Amniotic stem cell (primary cell): ENCODE data around the gene TTC7B.
"Not testable (repeated sequence)": the region's sequence is repeated elsewhere in the genome, so short reads cannot be mapped to it uniquely, and the experiment has no call there.

ENCODE experiments used
- DNase-seq: peaks from one replicate; lab custom pipeline; 2025; lab: John Stamatoyannopoulos, UW

The TTC7B gene

DNA sequence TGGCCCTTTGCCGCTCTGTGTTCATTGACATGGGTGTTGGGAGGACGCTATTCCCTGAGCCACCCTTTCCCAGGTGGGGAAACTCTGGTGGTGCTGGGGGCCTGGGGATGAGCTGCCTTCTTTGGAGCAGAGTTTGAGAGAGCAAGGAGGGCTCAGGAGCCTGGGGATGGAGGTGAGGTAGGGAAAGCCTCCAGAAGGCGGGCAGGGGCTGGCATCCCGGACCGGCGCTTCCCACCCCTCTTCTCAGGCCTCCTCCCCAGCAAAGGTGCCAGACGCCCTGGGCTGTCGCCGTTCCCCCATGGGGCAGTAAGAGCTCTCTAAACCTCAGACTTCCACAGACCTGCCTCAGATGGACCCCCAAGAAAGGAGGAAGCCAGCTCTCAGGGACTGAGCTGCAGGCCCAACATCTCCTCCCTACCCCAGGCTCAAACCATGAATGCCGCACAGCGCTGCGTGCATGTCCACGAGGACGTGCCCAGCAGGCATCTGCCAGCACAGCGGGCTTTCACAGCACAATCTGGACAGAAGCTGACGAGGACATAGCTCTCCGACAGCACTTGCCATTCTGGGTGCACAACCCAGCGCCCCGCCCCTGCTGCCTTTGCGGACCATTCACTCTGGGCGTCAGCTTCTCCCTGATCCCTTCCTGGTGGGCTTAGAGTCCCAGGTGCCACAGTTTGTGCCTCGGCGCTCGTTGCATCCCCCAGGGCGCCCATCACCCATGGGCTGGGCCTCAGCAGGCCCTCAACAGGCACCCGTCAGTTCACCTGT, 14.9 kb upstream of the TTC7B start:
- no peak for DNase-seq

GRCh38 chr14:90829677-90830076, 13.4 kb upstream of the TTC7B start:
- DNase-seq, result no peak

DNA sequence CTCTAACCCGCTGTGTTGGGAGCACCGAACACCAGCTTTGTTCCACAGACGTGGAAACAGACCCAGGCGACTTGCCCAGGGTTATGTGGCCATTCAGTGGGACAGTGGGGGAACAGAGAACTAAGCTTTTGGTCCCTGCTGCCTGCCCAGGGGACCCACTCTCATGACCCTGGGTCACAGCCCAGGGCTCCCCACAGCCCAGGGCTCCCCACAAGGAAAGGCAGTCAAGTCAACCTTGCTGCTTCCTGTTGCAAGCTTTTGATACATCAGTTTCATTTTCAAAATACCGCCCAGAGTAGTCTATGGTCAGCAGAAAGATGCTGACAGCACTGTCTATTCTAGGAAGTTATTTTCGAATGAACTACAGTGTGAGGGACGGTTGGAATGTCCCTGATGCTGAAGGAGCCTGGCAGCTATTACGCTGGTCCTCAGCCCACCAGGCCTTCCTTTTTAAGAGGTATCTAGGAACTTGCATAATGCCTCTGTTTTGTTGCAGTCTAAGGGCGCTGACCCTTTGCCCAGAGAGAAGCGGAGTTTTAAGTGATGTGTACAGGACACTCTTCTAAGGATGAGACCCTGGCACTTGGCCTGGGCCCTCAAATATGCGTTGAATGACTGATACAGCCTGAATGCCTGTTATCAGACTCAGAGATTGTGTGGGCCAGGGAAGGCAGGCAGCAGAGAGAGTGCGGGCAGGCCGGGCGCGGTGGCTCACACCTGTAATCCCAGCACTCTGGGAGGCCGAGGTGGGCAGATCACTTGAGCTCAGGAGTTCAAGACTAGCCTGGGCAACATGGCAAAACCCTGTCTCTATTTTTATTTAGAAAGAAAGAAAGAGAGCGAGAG, 12.6 kb upstream of the TTC7B start:
- DNase-seq, result no peak

GRCh38 chr14:90827919-90828610, 11.8 kb upstream of the TTC7B start:
- peak; percentile 85 for DNase-seq

DNA sequence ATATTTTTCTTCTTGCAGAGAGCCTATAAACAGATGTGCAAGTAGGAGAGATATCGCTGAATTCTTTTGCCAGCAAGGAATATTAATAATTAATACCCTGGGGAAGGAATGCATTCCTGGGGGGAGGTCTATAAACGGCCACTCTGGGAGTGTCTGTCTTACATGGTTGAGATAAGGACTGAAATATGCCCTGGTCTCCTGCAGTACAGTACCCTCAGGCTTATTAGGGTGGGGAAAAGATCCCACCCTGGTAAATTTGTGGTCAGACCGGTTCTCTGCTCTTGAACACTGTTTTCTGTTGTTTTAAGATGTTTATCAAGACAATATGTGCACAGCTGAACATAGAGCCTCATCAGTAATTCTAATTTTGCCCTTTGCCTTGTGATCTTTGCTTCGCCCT, 7.3 kb upstream of the TTC7B start:
- not testable (repeated sequence) for DNase-seq

DNA sequence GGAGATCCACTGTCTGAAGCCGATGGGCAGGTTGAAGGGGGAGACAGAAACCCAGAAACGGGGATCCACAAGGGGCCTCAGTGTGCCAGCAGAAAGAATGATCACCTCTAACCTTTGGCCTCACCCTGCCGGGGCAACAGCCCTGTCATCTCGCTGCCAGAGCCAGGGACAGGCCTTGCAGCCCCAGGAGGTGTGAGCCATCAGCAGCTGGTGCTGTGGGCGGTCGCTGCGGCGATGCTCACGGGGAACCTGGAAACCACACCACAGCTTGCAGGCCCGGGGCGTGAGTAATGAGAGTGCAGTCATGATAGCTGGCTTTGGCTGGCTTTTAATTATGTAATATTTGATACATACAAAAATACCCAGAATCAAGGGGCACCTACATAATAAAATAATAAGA, 4.7 kb upstream of the TTC7B start:
- DNase-seq, result no peak

- DNase-seq, result no peak
Measured at GRCh38 chr14:90819734-90820393, 3.6 kb upstream of the TTC7B start.

DNA sequence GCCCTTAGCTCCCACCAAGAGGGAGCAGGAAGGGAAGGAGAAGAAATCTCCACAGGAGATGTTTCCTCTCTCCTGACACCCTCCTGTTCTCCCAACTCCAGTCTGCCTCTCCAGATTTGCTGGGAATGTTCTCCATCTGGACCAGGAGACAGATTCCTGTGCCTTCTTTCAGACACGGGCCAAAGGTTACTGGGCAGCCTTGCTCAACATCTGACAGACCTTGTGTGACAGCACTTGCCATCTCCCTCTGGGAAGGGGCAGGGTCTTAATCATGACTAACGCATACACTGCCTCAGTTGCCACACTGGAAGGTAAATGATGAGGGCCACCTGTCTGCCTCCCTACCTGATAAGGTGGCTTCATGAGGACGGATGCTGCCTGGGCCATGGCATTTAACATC, 2.5 kb upstream of the TTC7B start:
- DNase-seq, result no peak

DNA sequence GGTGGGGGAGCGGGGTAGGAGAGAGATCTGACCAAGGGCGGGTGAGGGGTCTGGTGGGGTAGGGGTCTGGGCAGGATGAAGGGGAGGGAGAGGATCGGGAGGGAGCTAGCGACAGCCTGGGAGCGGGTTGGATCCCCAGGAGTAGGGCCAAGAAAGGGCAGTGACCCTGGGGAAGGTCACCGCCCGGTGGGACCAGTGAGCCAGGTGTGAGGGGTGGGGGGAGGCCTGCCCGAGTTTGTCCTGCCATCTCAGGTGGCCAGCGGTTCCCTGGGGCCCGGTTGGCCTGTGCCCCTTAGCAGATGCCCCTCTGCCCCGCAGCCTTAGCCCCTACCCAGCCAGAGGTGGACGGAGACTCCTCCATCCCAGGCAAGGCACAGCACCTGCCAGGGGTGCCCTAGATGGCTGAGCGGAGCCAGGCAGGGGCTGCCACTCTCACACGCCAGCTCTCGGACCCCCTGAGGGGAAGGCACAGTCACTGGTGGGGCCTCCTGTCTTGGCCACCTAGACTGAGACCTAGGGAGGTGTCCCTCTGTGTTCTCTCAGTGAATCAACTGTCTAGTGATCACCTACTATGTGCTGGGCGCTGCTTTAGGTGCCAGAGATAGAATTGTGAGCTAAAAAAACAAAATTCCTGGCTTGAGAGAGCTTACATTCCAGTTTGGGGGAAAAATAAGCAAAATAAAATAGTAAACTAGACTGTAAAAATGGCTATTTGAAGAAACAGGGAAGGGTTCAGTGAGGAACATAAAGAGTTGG, 629 bp upstream of the TTC7B start:
- DNase-seq, result no peak

DNA sequence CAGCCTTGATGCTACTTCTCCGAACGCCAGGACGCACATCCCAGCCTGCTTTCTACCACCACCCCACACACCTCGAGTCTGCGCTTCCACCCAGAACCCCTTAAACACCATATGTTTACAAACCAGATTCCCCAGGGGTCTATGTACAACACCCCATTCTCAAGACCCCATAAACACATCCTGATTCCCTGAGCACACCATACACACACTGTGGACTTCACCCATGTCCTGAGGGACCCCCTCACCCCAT, 733 bp downstream of the TTC7B start:
- DNase-seq, result no peak

DNA sequence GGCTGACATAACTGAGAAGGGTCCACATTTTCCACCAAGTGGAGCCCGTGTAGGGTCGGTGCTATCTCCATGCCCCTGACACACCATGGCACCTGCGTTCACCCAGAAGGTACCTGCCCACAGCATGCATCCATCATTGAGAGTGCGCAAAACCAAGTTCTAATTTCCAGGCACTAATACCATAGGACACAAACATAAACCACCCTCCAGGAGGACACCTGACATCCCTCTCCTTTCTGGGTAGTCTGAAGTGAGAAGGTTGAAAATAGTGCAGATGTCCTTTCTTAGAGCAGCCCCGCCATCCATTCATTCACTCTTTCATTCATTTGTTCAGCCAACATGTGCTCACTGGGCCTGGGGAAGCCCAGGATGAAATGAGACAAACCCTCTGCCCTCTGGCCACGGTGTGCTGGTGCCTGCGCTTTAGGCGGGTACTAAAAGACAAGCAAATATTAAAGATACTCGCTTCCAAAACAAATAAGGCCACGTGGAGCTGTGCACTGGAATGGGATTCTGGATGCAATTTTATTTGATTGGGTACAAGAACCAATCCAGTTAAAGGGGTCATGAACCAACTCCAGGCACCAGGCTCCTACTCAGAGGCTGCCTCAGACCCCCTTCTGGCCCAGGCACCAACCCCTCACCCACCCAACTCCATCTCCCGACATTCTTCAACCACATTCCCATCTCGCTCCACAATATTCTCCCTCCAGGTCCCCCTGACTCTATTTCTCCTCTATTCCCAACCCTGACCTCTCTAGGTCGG, 1.2 kb downstream of the TTC7B start:
- no peak for DNase-seq

DNA sequence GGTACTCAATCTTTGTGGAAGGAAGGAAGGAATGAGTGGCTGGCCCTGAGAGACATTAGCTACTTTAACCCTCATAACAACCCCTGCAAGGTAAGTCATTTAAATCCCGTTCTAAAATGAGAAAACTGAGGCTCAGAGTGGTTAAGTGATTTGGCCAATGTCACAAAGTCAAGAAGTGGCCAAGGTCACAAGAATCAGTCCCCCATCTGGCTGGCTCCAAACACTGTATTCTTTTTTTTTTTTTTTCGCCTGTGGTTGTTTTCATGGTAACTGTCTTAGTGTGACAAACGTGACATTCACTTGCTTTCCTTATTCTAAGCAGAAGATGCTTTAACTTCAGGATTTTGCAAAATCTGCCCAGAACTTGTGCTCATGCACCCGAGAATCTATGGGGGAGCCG, 2.8 kb downstream of the TTC7B start:
- no peak for DNase-seq

GRCh38 chr14:90812109-90812508, 4.1 kb downstream of the TTC7B start:
- no peak for DNase-seq

DNA sequence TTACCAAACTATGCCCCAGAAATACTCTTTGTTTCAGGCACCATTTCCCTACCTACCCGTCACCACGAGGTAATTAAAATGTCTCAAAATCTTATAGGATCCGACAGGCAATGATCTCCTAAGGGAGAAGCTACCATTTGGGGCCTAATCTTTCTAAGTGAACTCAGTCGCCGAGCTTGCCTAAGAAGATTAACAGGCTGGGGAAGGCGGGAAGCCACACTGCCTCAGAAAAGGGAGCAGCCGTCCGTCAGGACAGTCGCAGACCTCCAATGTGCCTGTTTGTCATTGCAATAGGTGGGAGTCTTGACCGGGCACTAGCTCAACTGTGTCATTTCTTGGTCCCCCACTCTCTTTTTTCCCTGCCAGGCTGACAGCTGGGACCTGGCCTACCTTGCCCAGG, 4.6 kb downstream of the TTC7B start:
- DNase-seq, result no peak

- DNase-seq, result no peak
Measured at GRCh38 chr14:90810806-90811205, 5.4 kb downstream of the TTC7B start.

DNA sequence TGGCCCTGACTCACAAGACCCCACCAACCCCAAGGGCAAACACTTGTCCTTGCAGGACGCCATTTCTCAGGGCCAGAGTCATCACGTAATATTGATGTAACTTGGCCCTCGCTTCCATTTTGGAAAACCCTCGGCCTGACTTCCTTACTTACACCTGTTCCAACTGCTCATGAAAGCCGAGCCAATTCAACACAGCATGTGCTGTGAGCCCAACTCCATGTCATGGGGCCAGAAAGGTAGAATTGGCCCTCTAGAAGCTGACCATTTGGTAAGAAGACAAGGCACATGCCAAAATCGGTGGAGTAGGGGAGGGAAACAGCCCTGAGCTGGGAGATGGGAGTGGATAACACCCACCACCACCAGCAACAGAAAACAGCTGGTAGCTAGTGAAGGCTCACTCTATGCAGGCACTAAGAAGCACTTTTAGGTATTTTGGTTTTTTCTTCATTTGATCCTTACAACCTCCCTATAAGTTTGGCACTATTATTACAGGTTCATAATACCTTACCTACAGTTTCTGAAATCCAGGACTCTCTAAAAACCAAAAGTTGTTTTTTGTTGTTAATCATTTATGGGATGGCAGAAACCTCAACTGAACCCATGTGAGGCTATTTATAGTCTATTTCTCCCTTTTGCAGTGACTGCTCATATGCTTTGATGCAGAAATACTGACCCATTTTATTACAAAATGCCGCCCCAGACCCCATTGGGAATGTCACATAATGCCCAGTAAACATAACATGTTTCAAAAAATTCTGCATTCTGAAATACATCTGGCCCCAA, 6.5 kb downstream of the TTC7B start:
- no peak for DNase-seq

- DNase-seq, result no peak
Measured at GRCh38 chr14:90808759-90809529, 7.3 kb downstream of the TTC7B start.

GRCh38 chr14:90807060-90807459, 9.2 kb downstream of the TTC7B start:
- DNase-seq, result no peak
